ENCODE measurements around the gene CFAP43.

GRCh38 chr10:104104926-104105325 is 127.2 kb downstream of the CFAP43 start:
- TF ChIP-seq POLR2A (IDR thresholded peaks at IDR 0.05) = no peak
- no peak for TF ChIP-seq CTCF (IDR thresholded peaks at IDR 0.05)

All from suprapubic skin (tissue), 3 donors.